ENCODE data around the gene CDC34.
"Not testable (repeated sequence)": the region's sequence is repeated elsewhere in the genome, so short reads cannot be mapped to it uniquely, and the experiment has no call there.

Gene CDC34

DNA sequence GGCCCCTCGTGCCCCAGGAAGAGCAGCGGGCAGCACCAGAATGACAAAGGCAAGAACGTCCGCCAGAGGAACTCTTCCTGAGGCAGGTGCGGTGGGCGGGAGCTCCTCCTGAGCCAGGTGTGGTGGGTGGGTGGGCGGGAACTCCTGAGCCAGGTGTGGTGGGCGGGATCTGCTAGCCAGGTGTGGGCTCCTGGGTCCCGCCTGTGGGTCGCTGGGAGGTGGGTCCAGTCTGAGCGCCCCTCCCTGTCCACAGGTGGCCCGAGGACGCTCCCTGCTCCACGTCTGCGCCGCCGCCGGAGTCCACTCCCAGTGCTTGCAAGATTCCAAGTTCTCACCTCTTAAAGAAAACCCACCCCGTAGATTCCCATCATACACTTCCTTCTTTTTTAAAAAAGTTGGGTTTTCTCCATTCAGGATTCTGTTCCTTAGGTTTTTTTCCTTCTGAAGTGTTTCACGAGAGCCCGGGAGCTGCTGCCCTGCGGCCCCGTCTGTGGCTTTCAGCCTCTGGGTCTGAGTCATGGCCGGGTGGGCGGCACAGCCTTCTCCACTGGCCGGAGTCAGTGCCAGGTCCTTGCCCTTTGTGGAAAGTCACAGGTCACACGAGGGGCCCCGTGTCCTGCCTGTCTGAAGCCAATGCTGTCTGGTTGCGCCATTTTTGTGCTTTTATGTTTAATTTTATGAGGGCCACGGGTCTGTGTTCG is 51.1 kb downstream of the CDC34 start:
- H3K4me1 ChIP-seq (ENCODE audit: control insufficient read depth in 2 of 2, insufficient read depth in 2 of 2, low read length in 2 of 2) = peaks cover 0 to 5% of the 10 kb centered on the region in 2 donors
- H3K27ac ChIP-seq (ENCODE audit: low read depth in 2 of 2, low read length in 2 of 2) = no peak overlapping the region
- H3K4me3 ChIP-seq (ENCODE audit: low read length in 2 of 2) = no peak overlapping the region
- H3K9me3 ChIP-seq (ENCODE audit: control insufficient read depth in 2 of 2, low read length in 2 of 2) = no peaks in the 10 kb centered on the region
- H3K27me3 ChIP-seq (ENCODE audit: control insufficient read depth in 2 of 2, insufficient read depth in 2 of 2, low read length in 2 of 2) = no peaks in the 10 kb centered on the region
- H3K9ac ChIP-seq (ENCODE audit: low read depth in 1 of 2, low read length in 2 of 2) = no peak overlapping the region
- peaks cover 22 to 23% of the 10 kb centered on the region in 2 donors for H3K36me3 ChIP-seq (ENCODE audit: control insufficient read depth in 2 of 2, insufficient read depth in 2 of 2, low read length in 2 of 2)

DNA sequence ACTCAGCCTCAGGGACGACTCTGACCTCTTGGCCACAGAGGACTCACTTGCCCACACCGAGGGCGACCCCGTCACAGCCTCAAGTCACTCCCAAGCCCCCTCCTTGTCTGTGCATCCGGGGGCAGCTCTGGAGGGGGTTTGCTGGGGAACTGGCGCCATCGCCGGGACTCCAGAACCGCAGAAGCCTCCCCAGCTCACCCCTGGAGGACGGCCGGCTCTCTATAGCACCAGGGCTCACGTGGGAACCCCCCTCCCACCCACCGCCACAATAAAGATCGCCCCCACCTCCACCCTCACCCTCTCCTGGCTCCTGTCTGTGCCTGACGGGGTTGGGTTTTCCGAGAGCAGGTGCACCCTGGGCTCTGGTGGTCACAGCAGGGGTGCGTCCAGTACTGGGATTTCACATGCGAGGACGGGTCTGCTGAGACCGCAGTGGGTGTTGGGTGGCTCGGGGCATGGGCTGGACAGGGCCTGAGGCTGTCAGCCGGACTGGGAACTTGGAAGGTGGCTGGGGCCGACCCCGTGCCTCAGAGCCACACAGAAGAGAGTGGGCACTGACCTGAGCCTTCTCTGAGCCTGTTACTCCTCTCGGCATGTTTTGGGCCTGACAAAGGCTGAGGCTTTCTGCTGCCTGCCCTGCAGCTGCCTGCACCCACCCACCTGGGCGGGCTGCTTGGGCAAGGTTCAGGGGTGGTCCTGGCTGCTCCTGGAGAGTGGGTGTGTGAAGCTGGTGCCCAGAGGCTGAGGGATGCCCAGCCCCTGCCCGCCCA is 51.8 kb downstream of the CDC34 start:
- peaks cover 4 to 6% of the 10 kb centered on the region in 2 donors for H3K27me3 ChIP-seq (ENCODE audit: control insufficient read depth in 2 of 2, insufficient read depth in 2 of 2, low read length in 2 of 2)
- no peak overlapping the region for H3K27ac ChIP-seq (ENCODE audit: low read depth in 2 of 2, low read length in 2 of 2)
- H3K36me3 ChIP-seq (ENCODE audit: control insufficient read depth in 2 of 2, insufficient read depth in 2 of 2, low read length in 2 of 2) = peaks cover 22 to 23% of the 10 kb centered on the region in 2 donors
- H3K4me1 ChIP-seq (ENCODE audit: control insufficient read depth in 2 of 2, insufficient read depth in 2 of 2, low read length in 2 of 2) = peaks cover 4 to 8% of the 10 kb centered on the region in 2 donors
- no peak overlapping the region for H3K9ac ChIP-seq (ENCODE audit: low read depth in 1 of 2, low read length in 2 of 2)
- no peaks in the 10 kb centered on the region for H3K9me3 ChIP-seq (ENCODE audit: control insufficient read depth in 2 of 2, low read length in 2 of 2)
- no peak overlapping the region for H3K4me3 ChIP-seq (ENCODE audit: low read length in 2 of 2)

DNA sequence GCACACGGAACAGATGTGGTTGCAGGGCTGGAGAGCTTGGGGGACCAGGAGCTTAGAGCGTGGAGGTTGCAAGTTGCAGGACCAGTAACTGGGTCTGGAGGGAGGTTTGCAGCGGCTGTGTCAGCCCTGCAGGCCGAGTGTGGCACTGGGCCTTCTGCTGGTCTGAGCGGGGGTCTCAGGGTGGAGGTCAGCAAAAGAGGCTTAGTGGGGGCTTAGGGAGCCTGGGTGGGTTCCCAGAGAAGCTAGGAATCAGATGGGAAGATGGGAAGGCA is 52.3 kb downstream of the CDC34 start:
- H3K36me3 ChIP-seq (ENCODE audit: control insufficient read depth in 2 of 2, insufficient read depth in 2 of 2, low read length in 2 of 2) = peaks cover 22 to 23% of the 10 kb centered on the region in 2 donors
- no peak overlapping the region for H3K4me3 ChIP-seq (ENCODE audit: low read length in 2 of 2)
- peaks cover 9 to 11% of the 10 kb centered on the region in 2 donors for H3K27me3 ChIP-seq (ENCODE audit: control insufficient read depth in 2 of 2, insufficient read depth in 2 of 2, low read length in 2 of 2)
- H3K27ac ChIP-seq (ENCODE audit: low read depth in 2 of 2, low read length in 2 of 2) = no peak overlapping the region
- no peak overlapping the region for H3K9ac ChIP-seq (ENCODE audit: low read depth in 1 of 2, low read length in 2 of 2)
- no peaks in the 10 kb centered on the region for H3K9me3 ChIP-seq (ENCODE audit: control insufficient read depth in 2 of 2, low read length in 2 of 2)
- H3K4me1 ChIP-seq (ENCODE audit: control insufficient read depth in 2 of 2, insufficient read depth in 2 of 2, low read length in 2 of 2) = peaks cover 4 to 11% of the 10 kb centered on the region in 2 donors

GRCh38 chr19:584240-585001 is 52.9 kb downstream of the CDC34 start:
- H3K4me1 ChIP-seq (ENCODE audit: control insufficient read depth in 2 of 2, insufficient read depth in 2 of 2, low read length in 2 of 2) = peaks cover 4 to 13% of the 10 kb centered on the region in 2 donors
- H3K4me3 ChIP-seq (ENCODE audit: low read length in 2 of 2) = no peak overlapping the region
- no peaks in the 10 kb centered on the region for H3K9me3 ChIP-seq (ENCODE audit: control insufficient read depth in 2 of 2, low read length in 2 of 2)
- no peak overlapping the region for H3K27ac ChIP-seq (ENCODE audit: low read depth in 2 of 2, low read length in 2 of 2)
- H3K36me3 ChIP-seq (ENCODE audit: control insufficient read depth in 2 of 2, insufficient read depth in 2 of 2, low read length in 2 of 2) = peaks cover 22 to 23% of the 10 kb centered on the region in 2 donors
- H3K27me3 ChIP-seq (ENCODE audit: control insufficient read depth in 2 of 2, insufficient read depth in 2 of 2, low read length in 2 of 2) = peaks cover 14 to 16% of the 10 kb centered on the region in 2 donors
- H3K9ac ChIP-seq (ENCODE audit: low read depth in 1 of 2, low read length in 2 of 2) = no peak overlapping the region

DNA sequence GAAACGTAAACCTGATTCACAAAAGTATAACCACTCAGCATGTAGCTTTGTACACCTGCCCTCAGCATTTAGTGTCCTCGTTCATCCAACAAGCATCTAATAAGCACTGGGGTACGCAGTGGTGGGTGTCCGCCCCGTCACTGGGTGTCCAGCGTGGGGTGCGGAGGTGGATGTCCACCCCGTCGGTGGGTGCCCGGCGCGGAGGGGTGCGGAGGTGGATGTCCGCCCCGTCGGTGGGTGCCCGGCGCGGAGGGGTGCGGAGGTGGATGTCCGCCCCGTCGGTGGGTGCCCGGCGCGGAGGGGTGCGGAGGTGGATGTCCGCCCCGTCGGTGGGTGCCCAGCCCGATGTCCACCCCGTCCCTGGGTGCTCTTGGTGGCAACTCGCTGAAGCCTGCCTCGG is 53.6 kb downstream of the CDC34 start:
- not testable (repeated sequence) for H3K27ac ChIP-seq (ENCODE audit: low read depth in 2 of 2, low read length in 2 of 2); H3K9me3 ChIP-seq (ENCODE audit: control insufficient read depth in 2 of 2, low read length in 2 of 2); H3K9ac ChIP-seq (ENCODE audit: low read depth in 1 of 2, low read length in 2 of 2); H3K4me3 ChIP-seq (ENCODE audit: low read length in 2 of 2)
- Histone ChIP-seq H3K36me3 (ENCODE audit: control insufficient read depth in 2 of 2, insufficient read depth in 2 of 2, low read length in 2 of 2) (peaks cover 16 to 19% of the 10 kb centered on the region in 2 donors), H3K27me3 (ENCODE audit: control insufficient read depth in 2 of 2, insufficient read depth in 2 of 2, low read length in 2 of 2) (peaks cover 14 to 16% of the 10 kb centered on the region in 2 donors), H3K4me1 (ENCODE audit: control insufficient read depth in 2 of 2, insufficient read depth in 2 of 2, low read length in 2 of 2) (peaks cover 4 to 13% of the 10 kb centered on the region in 2 donors)

DNA sequence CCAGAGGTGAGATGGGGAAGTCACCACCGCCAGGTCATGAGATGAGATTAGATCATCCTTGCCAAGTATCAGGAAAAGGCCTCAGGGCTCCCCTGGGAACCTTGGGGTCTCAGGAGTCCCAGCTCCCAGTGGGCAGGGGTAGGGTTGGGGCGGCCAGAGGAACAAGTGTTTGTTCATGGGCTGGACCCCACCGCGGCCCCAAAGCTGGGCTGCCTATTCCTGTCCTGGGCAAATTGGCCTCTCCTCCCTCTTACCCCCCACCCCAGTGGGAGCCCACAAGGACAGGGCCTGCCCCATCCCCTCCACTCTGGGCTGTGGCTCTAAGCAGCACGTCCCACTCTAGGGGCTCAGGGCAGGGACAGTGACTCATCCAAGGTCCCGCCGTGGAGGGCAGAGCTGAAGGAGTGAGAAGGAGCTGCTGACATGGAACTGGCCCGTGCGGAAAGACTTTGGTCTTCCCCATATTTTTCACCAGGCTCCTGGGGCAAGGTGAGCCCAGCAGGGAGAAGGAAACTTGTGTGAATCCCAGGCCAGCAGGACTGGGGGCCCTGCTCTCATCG is 54.1 kb downstream of the CDC34 start:
- peaks cover 4 to 13% of the 10 kb centered on the region in 2 donors for H3K4me1 ChIP-seq (ENCODE audit: control insufficient read depth in 2 of 2, insufficient read depth in 2 of 2, low read length in 2 of 2)
- H3K36me3 ChIP-seq (ENCODE audit: control insufficient read depth in 2 of 2, insufficient read depth in 2 of 2, low read length in 2 of 2) = peaks cover 11 to 15% of the 10 kb centered on the region in 2 donors
- no peaks in the 10 kb centered on the region for H3K9me3 ChIP-seq (ENCODE audit: control insufficient read depth in 2 of 2, low read length in 2 of 2)
- peaks cover 14 to 16% of the 10 kb centered on the region in 2 donors for H3K27me3 ChIP-seq (ENCODE audit: control insufficient read depth in 2 of 2, insufficient read depth in 2 of 2, low read length in 2 of 2)
- no peak overlapping the region for H3K27ac ChIP-seq (ENCODE audit: low read depth in 2 of 2, low read length in 2 of 2)
- H3K4me3 ChIP-seq (ENCODE audit: low read length in 2 of 2) = no peak overlapping the region
- H3K9ac ChIP-seq (ENCODE audit: low read depth in 1 of 2, low read length in 2 of 2) = no peak overlapping the region

DNA sequence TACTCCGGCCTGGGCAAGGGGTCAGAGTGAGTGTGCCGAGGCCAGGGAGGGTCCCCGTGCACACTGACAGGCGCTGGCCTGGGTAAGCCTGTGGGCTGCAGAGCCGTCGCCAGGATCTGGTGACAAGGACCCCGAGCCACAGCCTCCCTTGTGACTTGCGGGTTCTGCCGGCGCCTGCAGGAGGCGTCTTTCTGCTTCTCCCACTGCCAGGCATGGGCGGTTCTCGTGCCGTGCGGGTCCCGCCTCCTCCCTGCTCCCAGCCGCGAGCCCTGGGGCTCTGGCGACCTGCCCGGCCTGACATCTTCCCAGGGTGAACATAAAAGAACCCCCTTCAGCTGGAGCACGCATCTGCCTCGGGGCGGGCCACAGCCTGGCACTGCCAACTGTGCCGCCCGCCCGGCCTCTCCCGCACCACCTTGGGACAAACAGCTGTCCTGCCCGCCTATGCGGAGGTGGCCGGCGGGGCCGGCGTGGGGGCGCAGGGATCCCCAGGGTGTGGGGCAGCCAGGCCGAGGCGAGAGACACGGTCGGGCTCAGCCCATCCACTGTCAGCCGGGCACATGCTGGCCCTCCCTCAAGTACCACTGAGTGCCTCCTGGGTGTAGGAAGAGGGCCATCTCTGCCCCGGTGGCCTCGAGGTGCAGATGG is 56.7 kb downstream of the CDC34 start:
- Histone ChIP-seq H3K36me3 (ENCODE audit: control insufficient read depth in 2 of 2, insufficient read depth in 2 of 2, low read length in 2 of 2) (no peaks in the 10 kb centered on the region), H3K4me1 (ENCODE audit: control insufficient read depth in 2 of 2, insufficient read depth in 2 of 2, low read length in 2 of 2) (peaks cover 4 to 13% of the 10 kb centered on the region in 2 donors), H3K9ac (ENCODE audit: low read depth in 1 of 2, low read length in 2 of 2) (no peak overlapping the region), H3K27ac (ENCODE audit: low read depth in 2 of 2, low read length in 2 of 2) (no peak overlapping the region), H3K27me3 (ENCODE audit: control insufficient read depth in 2 of 2, insufficient read depth in 2 of 2, low read length in 2 of 2) (peaks cover 16 to 32% of the 10 kb centered on the region in 2 donors), H3K9me3 (ENCODE audit: control insufficient read depth in 2 of 2, low read length in 2 of 2) (no peaks in the 10 kb centered on the region), H3K4me3 (ENCODE audit: low read length in 2 of 2) (no peak overlapping the region)

GRCh38 chr19:588741-589692 is 57.5 kb downstream of the CDC34 start:
- Histone ChIP-seq H3K27ac (ENCODE audit: low read depth in 2 of 2, low read length in 2 of 2) (no peak overlapping the region), H3K4me3 (ENCODE audit: low read length in 2 of 2) (no peak overlapping the region), H3K9ac (ENCODE audit: low read depth in 1 of 2, low read length in 2 of 2) (no peak overlapping the region), H3K36me3 (ENCODE audit: control insufficient read depth in 2 of 2, insufficient read depth in 2 of 2, low read length in 2 of 2) (no peaks in the 10 kb centered on the region), H3K4me1 (ENCODE audit: control insufficient read depth in 2 of 2, insufficient read depth in 2 of 2, low read length in 2 of 2) (peaks cover 4 to 13% of the 10 kb centered on the region in 2 donors), H3K27me3 (ENCODE audit: control insufficient read depth in 2 of 2, insufficient read depth in 2 of 2, low read length in 2 of 2) (peaks cover 16 to 32% of the 10 kb centered on the region in 2 donors), H3K9me3 (ENCODE audit: control insufficient read depth in 2 of 2, low read length in 2 of 2) (no peaks in the 10 kb centered on the region)

All from mucosa of rectum (tissue), 2 donors.